ENCODE measurements around the gene HNRNPC.
"Not testable (repeated sequence)": the region's sequence is repeated elsewhere in the genome, so short reads cannot be mapped to it uniquely, and the experiment has no call there.

HNRNPC gene

GRCh38 chr14:21269252-21270046, at the start of gene HNRNPC:
Gene HNRNPC, minus strand, starts transcription at chr14:21269442. Its CDS starts 35,249 bp downstream, at chr14:21234193.
- DNase-seq: peak; percentile 100

GRCh38 chr14:21317398-21317797, 48.2 kb upstream of the HNRNPC start:
- no peak for DNase-seq

GRCh38 chr14:21313512-21313911, 44.3 kb upstream of the HNRNPC start:
- DNase-seq: no peak

GRCh38 chr14:21311614-21312013, 42.4 kb upstream of the HNRNPC start:
- no peak for DNase-seq

- no peak for DNase-seq
These were observed 40.7 kb upstream of the HNRNPC start for GRCh38 chr14:21309956-21310355.

- DNase-seq: no peak
These were observed 40.0 kb upstream of the HNRNPC start for GRCh38 chr14:21309238-21309636.

GRCh38 chr14:21308479-21309237, 39.4 kb upstream of the HNRNPC start:
- DNase-seq: peak; percentile 70

DNA sequence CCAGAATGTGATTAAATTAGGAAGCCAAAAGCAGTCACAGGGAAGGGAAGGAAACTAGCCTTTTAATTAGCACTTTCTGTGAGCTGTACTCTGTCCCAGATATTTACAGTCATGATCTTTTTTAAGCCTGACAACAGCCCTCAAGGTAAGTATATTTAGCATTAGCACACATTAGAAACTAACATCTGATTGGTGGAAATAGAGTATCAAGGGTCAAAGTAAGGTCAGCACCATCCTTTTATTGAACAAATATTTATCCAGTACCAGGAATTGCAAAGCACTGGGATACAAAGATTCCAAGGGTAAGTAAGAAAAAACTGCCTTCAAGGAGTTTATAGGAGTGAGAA, 38.9 kb upstream of the HNRNPC start:
- DNase-seq: no peak

- no peak for DNase-seq
These were observed 38.4 kb upstream of the HNRNPC start for GRCh38 chr14:21307637-21308036.

GRCh38 chr14:21302836-21303140, 33.5 kb upstream of the HNRNPC start:
- not testable (repeated sequence) for DNase-seq

DNA sequence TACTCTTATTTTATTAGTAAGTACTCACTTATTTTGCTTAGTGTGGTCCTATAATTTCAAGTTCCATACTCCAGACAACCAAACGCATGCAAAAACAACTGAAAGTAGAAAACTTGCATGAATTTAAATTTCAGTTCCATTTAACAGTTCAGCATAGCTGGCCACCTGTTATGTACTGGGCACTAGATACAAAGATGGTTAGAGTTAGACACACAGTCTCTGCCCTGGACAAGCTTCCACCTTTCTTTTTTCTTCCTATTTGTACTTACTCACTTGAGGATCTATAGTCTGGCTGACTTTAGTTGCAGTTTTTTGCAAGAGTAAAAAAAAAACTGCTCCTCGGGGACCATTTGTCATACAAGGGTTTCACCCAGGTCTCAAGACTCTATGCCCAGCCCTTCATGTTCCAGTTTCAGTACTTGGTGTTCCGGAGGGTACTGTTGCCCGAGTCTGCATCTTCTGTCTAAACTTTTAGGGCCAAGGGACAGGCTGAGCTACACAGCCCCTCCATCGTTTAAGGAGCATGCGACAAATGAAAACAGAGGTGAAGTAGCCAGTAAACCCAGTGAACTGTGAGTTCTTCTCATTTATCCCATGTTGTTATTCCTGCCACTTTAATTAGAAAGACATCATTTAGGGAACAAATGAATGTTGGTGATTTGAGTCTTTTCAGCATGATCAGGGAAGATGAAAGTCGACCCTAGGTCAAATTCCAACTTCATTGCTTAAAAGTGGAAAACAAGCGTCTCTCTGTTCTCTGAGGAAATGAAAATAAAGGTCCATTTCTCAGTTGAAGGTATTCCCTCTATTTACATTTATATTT, 33.0 kb upstream of the HNRNPC start:
- no peak for DNase-seq

GRCh38 chr14:21300892-21301291, 31.6 kb upstream of the HNRNPC start:
- peak; percentile 29 for DNase-seq

GRCh38 chr14:21299562-21300130, 30.4 kb upstream of the HNRNPC start:
- DNase-seq: no peak

DNA sequence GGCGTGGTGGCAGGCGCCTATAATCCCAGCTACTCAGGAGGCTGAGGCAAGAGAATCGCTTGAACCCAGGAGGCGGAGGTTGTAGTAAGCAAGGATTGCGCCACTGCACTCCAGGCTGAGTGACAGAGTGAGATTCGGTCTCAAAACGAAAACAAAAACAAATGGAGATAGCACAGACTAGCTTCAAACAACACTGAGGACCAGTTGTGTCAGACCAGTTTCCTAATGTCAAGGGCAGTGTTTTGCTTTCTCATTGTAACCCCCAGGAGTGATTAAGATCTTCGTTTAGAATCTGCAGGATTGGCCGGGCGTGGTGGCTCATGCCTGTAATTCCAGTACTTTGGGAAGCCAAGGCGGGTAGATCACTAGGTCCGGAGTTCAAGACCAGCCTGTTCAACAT, 29.1 kb upstream of the HNRNPC start:
- DNase-seq: no peak

DNA sequence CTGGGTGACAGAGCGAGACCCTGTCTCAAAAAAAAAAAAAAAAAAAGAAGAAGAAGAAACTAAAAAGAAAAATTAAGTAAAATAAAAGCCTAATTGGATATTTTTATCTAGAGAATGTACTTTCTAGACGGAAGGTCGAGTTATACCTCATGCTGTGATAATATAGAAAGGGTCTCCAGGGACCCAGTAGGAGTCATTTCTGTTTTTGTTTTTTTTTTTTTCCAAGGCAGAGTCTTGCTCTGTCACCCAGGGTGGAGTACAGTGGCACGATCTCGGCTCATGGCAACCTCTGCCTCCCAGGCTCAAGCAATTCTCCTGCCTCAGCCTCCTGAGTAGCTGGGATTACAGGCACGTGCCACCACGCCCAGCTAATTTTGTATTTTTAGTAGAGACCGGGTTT, 24.8 kb upstream of the HNRNPC start:
- DNase-seq: not testable (repeated sequence)

DNA sequence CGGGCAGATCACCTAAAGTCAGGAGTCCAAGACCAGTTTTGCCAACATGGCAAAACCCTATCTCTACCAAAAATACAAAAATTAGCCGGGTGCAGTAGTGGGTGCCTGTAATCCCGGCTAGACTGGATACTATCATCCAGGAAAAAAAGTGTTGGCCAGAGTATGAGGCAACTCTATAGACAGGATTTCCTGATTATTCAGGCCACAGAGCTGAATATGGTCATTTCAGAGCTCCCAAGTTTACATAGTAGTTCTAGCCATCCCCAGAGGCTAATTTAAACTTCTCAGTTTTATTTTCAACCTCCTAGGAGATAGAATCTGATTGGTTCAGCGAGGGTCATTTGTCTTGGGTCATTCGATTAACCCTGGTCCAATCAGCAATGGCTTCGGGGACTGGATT, 17.9 kb upstream of the HNRNPC start:
- DNase-seq: no peak

- not testable (repeated sequence) for DNase-seq
These were observed 17.3 kb upstream of the HNRNPC start for GRCh38 chr14:21286516-21286915.

GRCh38 chr14:21281917-21282316, 12.7 kb upstream of the HNRNPC start:
- not testable (repeated sequence) for DNase-seq

GRCh38 chr14:21279783-21280182, 10.5 kb upstream of the HNRNPC start, which contains the start of gene RPGRIP1:
Gene RPGRIP1, plus strand, starts transcription at chr14:21280083. Its CDS starts 7,894 bp downstream, at chr14:21287977.
- no peak for DNase-seq

GRCh38 chr14:21278632-21279031, 9.4 kb upstream of the HNRNPC start:
- no peak for DNase-seq

DNA sequence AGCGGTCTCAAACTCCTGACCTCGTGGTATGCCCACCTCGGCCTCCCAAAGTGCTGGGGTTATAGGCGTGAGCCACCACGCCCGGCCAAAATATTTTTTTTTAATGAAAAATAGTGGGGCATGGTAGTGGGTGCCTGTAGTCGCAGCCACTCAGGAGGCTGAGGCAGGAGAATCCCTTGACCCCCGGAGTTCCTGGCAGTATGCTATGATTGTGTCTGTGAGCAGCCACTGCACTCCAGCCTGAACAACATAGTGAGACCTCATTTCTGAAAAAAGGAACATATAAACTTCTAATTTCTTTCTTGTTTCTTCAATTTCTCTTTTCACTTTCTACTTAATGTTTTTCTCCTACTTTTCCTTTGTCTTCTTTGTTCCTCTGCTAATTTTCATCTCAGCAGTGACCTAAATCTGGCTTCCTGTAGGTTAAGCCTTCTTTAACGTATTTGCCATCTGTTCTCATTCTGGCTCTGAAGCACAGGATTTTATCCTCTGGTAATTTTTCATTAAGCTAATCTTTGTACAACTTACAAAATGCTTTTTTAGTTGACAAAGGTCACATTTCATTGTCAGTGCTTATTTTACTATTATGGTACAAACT, 6.1 kb upstream of the HNRNPC start:
- no peak for DNase-seq

DNA sequence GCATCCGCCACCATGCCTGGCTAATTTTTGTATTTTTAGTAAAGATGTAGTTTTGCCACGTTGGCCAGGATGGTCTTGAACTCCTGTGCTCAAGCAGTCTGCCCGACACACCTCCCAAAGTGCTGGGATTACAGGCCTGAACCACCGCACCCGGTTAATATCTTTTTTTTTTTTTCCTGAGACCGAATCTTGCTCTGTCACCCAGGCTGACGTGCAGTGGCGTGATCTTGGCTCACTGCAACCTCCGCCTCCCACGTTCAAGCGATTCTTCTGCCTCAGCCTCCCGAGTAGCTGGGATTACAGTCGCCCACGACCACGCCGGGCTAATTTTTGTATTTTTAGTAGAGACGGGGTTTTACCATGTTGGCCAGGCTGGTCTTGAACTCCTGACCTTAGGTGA, 3.4 kb upstream of the HNRNPC start:
- DNase-seq: not testable (repeated sequence)
